GM06990 (cell line): ENCODE measurements around the gene ODF2L.
"Not testable (repeated sequence)": the region's sequence is repeated elsewhere in the genome, so short reads cannot be mapped to it uniquely, and the experiment has no call there.

Experiments used
- DNase-seq: peaks from one replicate; pipeline ENCODE4 v3.0.0-alpha.2; 2011; ENCODE audit not compliant: insufficient read length; ENCODE audit errors: extremely low read depth
- H3K27me3 ChIP-seq: replicated peaks from 2 replicates; pipeline ENCODE4 v1.6.0; 2011; ENCODE audit warnings: low read length; ENCODE audit not compliant: control insufficient read depth, insufficient read depth
- H3K36me3 ChIP-seq: 2 replicates; pipeline ENCODE4 v1.5.1; 2011; ENCODE audit warnings: low read length; ENCODE audit not compliant: control insufficient read depth, insufficient read depth
- H3K4me3 ChIP-seq: replicated peaks from 2 replicates; pipeline ENCODE4 v1.5.1; 2011; ENCODE audit warnings: low read depth, mild to moderate bottlenecking, control low read depth, low read length
- TF ChIP-seq, protein P1 (sequence below): IDR thresholded peaks from 2 replicates; pipeline ENCODE4 v1.5.1; 2011; ENCODE audit warnings: low read length, control low read depth, mild to moderate bottlenecking, inconsistent platforms; ENCODE audit not compliant: insufficient read depth, poor library complexity, severe bottlenecking

The ODF2L gene

DNA sequence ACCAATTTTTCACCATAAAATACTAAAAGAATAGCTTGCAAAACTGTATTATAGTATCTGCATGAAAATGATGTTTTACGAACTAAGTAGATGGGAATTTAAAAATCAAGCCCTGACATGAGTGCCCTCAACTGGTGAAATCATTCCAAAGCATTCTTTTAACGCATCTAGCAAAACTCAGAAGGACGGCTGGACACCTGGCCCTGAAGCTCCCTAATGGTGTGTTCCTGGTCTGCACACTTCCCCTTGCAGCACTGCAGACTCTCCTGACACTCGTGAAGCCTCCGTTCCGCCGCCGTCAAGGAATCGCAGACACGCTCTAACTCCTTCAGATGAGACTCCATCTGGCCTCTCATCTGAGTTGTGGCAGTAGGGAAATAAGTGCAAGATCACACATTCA, 39.9 kb downstream of the ODF2L start:
- H3K27me3 ChIP-seq, result no peaks in the 10 kb centered on the region
- DNase-seq, result no peak
- no peaks in the 10 kb centered on the region; the same call in 1 of the 2 replicates for H3K36me3 ChIP-seq
- no peak overlapping the region for H3K4me3 ChIP-seq
- TF ChIP-seq, protein P1, sequence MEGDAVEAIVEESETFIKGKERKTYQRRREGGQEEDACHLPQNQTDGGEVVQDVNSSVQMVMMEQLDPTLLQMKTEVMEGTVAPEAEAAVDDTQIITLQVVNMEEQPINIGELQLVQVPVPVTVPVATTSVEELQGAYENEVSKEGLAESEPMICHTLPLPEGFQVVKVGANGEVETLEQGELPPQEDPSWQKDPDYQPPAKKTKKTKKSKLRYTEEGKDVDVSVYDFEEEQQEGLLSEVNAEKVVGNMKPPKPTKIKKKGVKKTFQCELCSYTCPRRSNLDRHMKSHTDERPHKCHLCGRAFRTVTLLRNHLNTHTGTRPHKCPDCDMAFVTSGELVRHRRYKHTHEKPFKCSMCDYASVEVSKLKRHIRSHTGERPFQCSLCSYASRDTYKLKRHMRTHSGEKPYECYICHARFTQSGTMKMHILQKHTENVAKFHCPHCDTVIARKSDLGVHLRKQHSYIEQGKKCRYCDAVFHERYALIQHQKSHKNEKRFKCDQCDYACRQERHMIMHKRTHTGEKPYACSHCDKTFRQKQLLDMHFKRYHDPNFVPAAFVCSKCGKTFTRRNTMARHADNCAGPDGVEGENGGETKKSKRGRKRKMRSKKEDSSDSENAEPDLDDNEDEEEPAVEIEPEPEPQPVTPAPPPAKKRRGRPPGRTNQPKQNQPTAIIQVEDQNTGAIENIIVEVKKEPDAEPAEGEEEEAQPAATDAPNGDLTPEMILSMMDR, result peak; percentile 2

DNA sequence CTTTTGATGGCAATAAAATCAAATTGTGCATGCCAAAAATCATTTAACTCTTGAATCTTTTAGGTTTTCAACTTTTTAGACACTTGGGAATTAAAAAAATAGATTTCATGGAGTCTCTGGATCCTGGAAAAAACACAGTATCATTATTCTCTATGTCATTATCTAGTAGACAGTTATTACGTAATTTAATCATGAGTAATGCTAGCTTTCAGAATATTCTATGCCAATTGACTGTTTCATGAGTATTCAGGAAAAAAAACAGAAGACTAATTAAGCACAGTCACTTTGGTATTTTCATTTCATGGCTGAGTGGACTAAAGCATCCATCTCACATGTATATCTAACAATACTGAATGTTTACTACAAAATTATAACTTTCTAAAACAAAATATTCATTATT, 44.0 kb downstream of the ODF2L start:
- no peak for DNase-seq
- no peaks in the 10 kb centered on the region; the same call in 1 of the 2 replicates for H3K36me3 ChIP-seq
- H3K27me3 ChIP-seq, result no peaks in the 10 kb centered on the region
- H3K4me3 ChIP-seq, result no peak overlapping the region
- TF ChIP-seq, protein P1, result no peak

DNA sequence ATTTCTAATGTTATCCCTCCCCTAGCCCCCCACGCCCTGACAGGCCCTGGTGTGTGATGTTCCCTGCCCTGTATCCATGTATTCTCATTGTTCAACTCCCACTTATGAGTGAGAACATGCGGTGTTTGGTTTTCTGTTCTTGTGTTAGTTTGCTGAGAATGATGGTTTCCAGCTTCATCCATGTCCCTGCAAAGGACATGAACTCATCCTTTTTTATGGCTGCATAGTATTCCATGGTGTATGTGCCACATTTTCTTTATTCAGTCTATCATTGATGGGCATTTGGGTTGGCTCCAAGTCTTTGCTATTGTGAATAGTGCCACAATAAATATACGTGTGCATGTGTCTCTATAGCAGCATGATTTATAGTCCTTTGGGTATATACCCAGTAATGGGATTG, 45.9 kb downstream of the ODF2L start:
- not testable (repeated sequence) for H3K27me3 ChIP-seq, H3K36me3 ChIP-seq, DNase-seq, H3K4me3 ChIP-seq

DNA sequence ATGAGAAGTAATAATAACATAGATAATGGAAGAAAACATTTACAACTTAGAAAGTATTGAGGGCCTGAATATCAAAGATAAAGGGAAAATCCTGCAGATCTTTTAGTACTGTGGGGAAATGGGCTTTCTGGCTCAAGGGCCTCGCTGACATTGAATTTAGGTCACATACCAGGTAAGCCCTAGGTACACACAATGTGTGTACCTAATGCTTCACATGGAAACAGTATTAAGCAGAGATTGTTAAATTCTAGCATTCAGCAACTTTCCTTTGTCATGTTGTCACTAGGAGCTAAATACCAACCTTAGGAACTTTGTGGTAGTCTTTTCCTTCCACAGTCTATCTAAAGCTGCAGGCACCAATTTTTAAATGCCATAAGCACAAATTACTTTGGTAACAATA, 49.7 kb downstream of the ODF2L start:
- Histone ChIP-seq H3K36me3 (no peaks in the 10 kb centered on the region), H3K27me3 (no peaks in the 10 kb centered on the region), H3K4me3 (no peak overlapping the region)
- no peak for DNase-seq
- TF ChIP-seq, protein P1, result no peak

DNA sequence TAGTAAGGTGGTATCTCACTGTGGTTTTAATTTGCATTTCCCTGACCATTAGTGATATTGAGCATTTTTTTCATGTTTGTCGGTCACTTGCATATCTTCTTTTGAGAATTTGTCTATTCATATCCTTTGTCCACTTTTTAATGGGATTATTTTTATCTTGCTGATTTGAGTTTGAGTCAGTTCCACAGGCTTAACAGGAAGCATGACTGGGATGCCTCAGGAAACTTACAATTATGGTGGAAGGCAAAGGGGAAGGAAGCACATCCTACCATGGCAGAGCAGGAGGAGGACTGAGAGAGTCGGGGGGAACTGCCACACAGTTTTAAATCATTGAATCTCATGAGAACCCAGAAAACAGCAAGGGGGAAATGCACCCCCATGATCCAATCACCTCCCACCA, 51.1 kb downstream of the ODF2L start:
- TF ChIP-seq, protein P1, result no peak
- Histone ChIP-seq H3K36me3 (no peaks in the 10 kb centered on the region), H3K4me3 (no peak overlapping the region), H3K27me3 (no peaks in the 10 kb centered on the region)
- DNase-seq, result no peak

DNA sequence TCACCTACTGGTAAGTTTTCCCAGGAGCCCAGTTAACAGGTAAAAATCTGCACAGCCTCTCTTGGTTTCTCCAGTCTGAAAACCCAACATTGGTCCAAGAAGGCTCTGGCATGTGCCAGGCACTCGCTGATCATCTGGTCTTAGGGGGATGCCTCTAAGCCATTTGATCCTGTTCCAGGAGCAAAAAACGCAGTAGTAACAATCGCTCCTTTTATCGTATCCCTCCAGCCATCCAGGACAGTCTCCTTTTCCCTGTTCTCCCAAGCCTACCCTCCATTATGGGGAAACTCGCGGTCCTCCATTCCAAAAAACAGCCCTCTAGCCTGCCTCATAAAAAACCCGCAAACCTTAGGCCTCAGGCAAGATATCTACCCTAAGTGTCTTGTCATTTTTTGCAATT, 56.2 kb downstream of the ODF2L start:
- DNase-seq, result no peak
- Histone ChIP-seq H3K27me3 (no peaks in the 10 kb centered on the region), H3K36me3 (no peaks in the 10 kb centered on the region), H3K4me3 (no peak overlapping the region)
- TF ChIP-seq, protein P1, result no peak
